OCI-LY3 (cell line): ENCODE data around the gene RHOD.
A peak's percentile ranks its signal among the peaks of the same experiment; 100 is the strongest.

ENCODE experiments used
- H2AFZ ChIP-seq: fragments of 200-600, 300-600 bp; shearing (Covaris generic); 2 replicates; pipeline ENCODE4 v1.6.0; 2014; ENCODE audit warnings: antibody characterized with exemption, low read depth, low read length
- H3K27ac ChIP-seq: fragments of 200-600, 300-600 bp; sonication (generic); 2 replicates; pipeline ENCODE4 v1.5.1; 2014; ENCODE audit warnings: mild to moderate bottlenecking, low read length, moderate library complexity, mixed read lengths
- H3K27me3 ChIP-seq: fragments of 200-600, 300-600 bp; sonication (generic); 2 replicates; pipeline ENCODE4 v1.6.1; 2014; ENCODE audit warnings: low read depth, low read length, mixed read lengths
- H3K36me3 ChIP-seq: fragments of 200-600, 300-600 bp; sonication (generic); replicated peaks from 2 replicates; pipeline ENCODE3; 2014; ENCODE audit warnings: low read depth, low read length, mixed read lengths
- H3K4me1 ChIP-seq: fragments of 300-600, 200-600 bp; sonication (generic); 2 replicates; pipeline ENCODE4 v1.6.1; 2014; ENCODE audit warnings: low read length, mixed read lengths
- H3K4me2 ChIP-seq: fragments of 200-600, 300-600 bp; sonication (generic); 2 replicates; pipeline ENCODE4 v1.6.1; 2014; ENCODE audit warnings: low read length, mixed read lengths
- H3K4me3 ChIP-seq: fragments of 300-600, 200-600 bp; sonication (generic); 2 replicates; pipeline ENCODE4 v1.5.1; 2014; ENCODE audit warnings: antibody characterized with exemption, mild to moderate bottlenecking, low read length, moderate library complexity
- H3K79me2 ChIP-seq: fragments of 300-600, 200-600 bp; shearing (Covaris generic); 2 replicates; pipeline ENCODE4 v1.6.1; 2014; ENCODE audit warnings: mild to moderate bottlenecking, low read length, mixed read lengths
- H3K9ac ChIP-seq: fragments of 300-600, 200-600 bp; shearing (Covaris generic); 2 replicates; pipeline ENCODE4 v1.6.0; 2014; ENCODE audit warnings: mild to moderate bottlenecking, low read length, moderate library complexity
- H3K9me3 ChIP-seq: fragments of 200-600, 300-600 bp; shearing (Covaris generic); 2 replicates; pipeline ENCODE4 v1.6.1; 2014; ENCODE audit warnings: low read length, mixed read lengths; ENCODE audit not compliant: insufficient read depth
- H4K20me1 ChIP-seq: fragments of 200-600, 300-600 bp; sonication (generic); 2 replicates; pipeline ENCODE4 v1.6.1; 2016; ENCODE audit warnings: low read length, mixed read lengths; ENCODE audit not compliant: insufficient read depth
- EZH2phosphoT487 ChIP-seq: fragments of 200-600 bp; shearing (Covaris generic); IDR thresholded peaks from 2 replicates; pipeline ENCODE4 v1.6.1; 2018; ENCODE audit warnings: antibody characterized with exemption, mixed run types, low read depth
- TF ChIP-seq, protein P1 (sequence below): fragments of 200-600, 300-600 bp; sonication (generic); IDR thresholded peaks from 2 replicates; pipeline ENCODE4 v1.5.1; 2014; ENCODE audit warnings: antibody characterized with exemption, low read length, low read depth

RHOD gene

DNA sequence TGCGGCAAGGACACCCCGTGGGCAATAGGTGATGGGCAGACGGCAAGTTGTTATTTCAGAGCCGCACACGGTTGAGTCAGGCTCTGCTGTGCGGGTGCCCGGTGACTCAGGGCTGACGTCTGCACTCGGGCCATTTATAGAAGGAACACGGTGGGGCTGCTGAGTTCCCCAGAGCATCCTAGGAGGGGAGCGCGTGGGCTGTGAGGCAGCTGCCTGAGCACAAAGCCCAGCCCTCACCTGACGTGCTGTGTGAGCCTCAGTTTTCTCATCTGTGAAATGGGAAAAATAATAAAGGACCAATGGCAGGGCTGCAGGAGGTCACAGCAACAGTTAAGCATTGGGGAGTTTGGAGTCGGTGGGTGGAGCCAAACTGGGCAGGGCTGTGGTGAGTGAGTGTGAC, 11.3 kb upstream of the RHOD start:
- Histone ChIP-seq H3K27ac (peak overlapping the region; percentile 98), H3K4me1 (peaks cover 51% of the 10 kb centered on the region), H3K4me2 (peak overlapping the region; percentile 96), H2AFZ (no peak overlapping the region), H3K79me2 (peaks cover 48% of the 10 kb centered on the region), H3K9me3 (no peaks in the 10 kb centered on the region), H3K4me3 (peak overlapping the region; percentile 85), H3K36me3 (peaks cover 22% of the 10 kb centered on the region), H3K27me3 (peaks cover 17% of the 10 kb centered on the region), H3K9ac (peak overlapping the region; percentile 93), H4K20me1 (peaks cover 23% of the 10 kb centered on the region)
- TF ChIP-seq, protein P1, sequence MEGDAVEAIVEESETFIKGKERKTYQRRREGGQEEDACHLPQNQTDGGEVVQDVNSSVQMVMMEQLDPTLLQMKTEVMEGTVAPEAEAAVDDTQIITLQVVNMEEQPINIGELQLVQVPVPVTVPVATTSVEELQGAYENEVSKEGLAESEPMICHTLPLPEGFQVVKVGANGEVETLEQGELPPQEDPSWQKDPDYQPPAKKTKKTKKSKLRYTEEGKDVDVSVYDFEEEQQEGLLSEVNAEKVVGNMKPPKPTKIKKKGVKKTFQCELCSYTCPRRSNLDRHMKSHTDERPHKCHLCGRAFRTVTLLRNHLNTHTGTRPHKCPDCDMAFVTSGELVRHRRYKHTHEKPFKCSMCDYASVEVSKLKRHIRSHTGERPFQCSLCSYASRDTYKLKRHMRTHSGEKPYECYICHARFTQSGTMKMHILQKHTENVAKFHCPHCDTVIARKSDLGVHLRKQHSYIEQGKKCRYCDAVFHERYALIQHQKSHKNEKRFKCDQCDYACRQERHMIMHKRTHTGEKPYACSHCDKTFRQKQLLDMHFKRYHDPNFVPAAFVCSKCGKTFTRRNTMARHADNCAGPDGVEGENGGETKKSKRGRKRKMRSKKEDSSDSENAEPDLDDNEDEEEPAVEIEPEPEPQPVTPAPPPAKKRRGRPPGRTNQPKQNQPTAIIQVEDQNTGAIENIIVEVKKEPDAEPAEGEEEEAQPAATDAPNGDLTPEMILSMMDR = peak; percentile 29
- no peak for TF ChIP-seq EZH2phosphoT487

DNA sequence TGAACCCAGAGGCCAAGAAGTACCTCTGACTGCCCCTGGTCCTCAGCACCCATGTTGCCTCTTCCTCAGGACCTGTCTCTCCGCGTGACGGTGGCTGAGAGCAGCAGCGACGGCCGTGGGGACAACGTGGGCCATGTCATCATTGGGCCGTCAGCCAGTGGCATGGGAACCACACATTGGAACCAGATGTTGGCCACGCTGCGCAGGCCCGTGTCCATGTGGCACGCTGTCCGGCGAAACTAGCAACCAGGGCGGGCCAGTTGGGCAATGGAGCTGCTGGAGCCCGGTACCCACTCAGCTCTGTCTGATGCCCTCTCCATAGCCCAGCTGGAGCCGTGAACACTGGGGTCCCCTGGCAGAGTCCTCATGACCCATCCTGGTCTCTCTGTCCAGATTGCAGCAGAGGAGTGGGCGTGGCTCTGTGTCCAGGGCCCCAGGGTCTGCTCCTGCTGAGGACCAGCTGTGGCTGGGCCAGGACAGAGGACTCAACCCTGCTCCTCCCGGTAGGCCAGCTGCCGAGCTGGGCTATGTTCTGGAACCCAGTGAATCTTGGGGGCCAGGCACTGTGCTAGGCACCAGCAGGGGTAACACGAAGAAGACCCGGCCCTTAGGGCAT, 8.0 kb upstream of the RHOD start:
- no peak overlapping the region for H3K4me2 ChIP-seq
- no peaks in the 10 kb centered on the region for H3K9me3 ChIP-seq
- no peak overlapping the region for H2AFZ ChIP-seq
- no peak overlapping the region for H3K9ac ChIP-seq
- peaks cover 54% of the 10 kb centered on the region for H3K4me1 ChIP-seq
- H3K27me3 ChIP-seq = no peaks in the 10 kb centered on the region
- H3K79me2 ChIP-seq = peaks cover 48% of the 10 kb centered on the region
- TF ChIP-seq, protein P1 = no peak
- no peak for TF ChIP-seq EZH2phosphoT487
- peaks cover 33% of the 10 kb centered on the region for H3K36me3 ChIP-seq
- H3K27ac ChIP-seq = peak overlapping the region; percentile 27; the same call in 1 of the 2 replicates
- peaks cover 47% of the 10 kb centered on the region for H4K20me1 ChIP-seq
- H3K4me3 ChIP-seq = no peak overlapping the region

DNA sequence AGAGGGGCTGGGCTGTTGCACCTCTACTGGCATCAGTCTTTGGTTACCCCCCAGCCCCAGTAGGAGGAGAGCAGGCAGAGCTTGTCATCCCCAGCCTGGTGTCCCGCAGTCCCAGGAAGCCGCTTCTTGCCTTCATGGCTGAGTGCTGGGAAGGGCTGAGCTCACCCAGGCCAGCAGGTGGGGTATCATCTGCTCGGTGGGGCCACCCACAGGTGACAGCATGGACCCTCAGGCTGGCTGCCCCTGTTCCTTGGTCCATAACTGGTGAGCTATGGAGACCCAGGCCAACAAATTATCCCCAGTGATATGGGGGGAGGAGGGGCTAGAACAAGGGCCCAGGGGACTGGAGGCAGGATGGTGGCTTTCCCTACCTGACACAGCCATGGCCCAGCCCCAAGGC, 6.5 kb upstream of the RHOD start:
- no peak overlapping the region for H2AFZ ChIP-seq
- no peak overlapping the region for H3K4me3 ChIP-seq
- no peaks in the 10 kb centered on the region for H3K27me3 ChIP-seq
- peaks cover 47% of the 10 kb centered on the region for H4K20me1 ChIP-seq
- no peak for TF ChIP-seq EZH2phosphoT487
- TF ChIP-seq, protein P1 = peak; percentile 10; the same call in 1 of the 2 replicates
- H3K79me2 ChIP-seq = peaks cover 42% of the 10 kb centered on the region
- peaks cover 54% of the 10 kb centered on the region for H3K4me1 ChIP-seq
- no peak overlapping the region for H3K27ac ChIP-seq
- no peak overlapping the region for H3K4me2 ChIP-seq
- H3K36me3 ChIP-seq = peaks cover 33% of the 10 kb centered on the region
- H3K9ac ChIP-seq = no peak overlapping the region
- no peaks in the 10 kb centered on the region for H3K9me3 ChIP-seq

DNA sequence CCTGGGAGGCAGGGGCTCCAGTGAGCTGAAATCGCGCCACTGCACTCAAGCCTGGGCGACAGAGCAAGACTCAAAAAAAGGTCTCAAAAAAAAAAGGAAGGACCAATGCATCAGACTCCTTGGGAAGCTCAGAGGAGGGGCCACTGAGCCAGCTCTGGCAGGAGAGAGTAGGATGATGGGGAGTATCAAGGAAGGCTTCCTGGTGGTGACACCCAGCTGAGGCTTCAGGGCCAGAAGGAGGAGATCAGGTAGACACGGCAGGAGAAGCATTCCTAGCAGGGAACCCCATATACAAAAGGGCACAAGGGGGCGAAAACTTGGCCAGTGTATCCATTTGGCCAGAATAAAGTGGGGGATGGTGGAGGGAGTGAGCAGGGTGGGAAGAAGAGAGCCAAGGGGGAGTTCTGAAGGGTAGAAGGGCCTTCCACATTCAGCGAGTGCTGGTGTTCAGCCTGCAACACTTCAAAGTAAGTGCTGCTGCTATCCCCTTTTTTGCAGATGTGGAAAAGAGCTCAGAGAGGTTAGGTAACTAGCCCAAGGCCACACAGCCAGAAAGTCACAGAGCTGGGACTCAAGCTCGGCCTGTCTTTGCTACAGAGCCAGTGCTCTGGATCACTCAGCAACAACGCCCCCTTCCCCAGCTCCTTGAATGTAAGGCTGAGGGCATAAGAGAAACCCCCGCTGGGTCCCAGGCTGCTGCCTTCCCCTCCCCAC, 5.3 kb upstream of the RHOD start:
- Histone ChIP-seq H3K4me2 (no peak overlapping the region), H4K20me1 (peaks cover 47% of the 10 kb centered on the region), H3K4me1 (peaks cover 63% of the 10 kb centered on the region), H3K9me3 (no peaks in the 10 kb centered on the region), H3K27me3 (no peaks in the 10 kb centered on the region), H2AFZ (no peak overlapping the region), H3K27ac (no peak overlapping the region), H3K36me3 (peaks cover 33% of the 10 kb centered on the region), H3K9ac (no peak overlapping the region), H3K4me3 (no peak overlapping the region), H3K79me2 (peaks cover 30% of the 10 kb centered on the region)
- TF ChIP-seq EZH2phosphoT487 = no peak
- TF ChIP-seq, protein P1 = no peak
